GM18520 (cell line): ENCODE data around the gene HSP90AB1.
"Not testable (repeated sequence)": the region's sequence is repeated elsewhere in the genome, so short reads cannot be mapped to it uniquely, and the experiment has no call there.

Experiments
- ATAC-seq: cut with Tn5 transposase; IDR thresholded peaks from one replicate; pipeline ENCODE4 v1.9.1; 2021; ENCODE audit not compliant: unreplicated experiment

HSP90AB1 gene

GRCh38 chr6:44222486-44223318, 24.2 kb upstream of the HSP90AB1 start:
- ATAC-seq, result no peak

DNA sequence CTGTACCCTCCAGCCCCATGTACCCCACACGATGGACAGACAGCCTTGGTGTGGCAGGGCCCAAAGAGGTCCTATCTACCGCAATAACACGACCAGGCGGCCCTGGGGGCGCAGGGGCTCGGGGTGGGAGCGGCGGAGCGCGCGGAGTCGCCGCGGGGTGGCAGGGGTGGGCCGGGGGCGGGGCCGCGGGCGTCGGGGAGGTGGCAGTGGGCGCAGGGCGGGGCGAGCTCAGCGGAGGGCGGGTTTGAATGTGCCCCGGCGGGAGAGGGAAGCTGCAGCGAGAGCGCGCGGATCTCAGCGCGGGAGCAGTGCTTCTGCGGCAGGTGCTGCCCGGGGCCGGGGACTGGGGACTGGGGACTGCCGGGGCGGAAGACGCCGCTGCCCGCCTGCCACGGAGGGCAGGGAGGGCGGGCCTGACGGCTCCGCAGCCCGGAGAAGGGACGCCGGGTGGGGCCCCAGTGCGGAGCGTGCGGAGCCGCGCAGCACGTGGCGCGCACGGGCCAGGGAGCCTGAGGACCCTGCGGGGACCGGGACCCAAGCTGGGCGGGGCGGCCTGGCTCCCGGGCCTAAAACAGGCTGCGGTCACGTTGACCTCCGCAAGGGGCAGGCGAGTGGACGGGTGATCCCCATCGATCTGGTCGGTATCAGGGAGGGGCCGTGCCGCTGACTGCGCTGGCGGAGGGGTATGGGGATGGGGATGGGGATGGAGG, 23.4 kb upstream of the HSP90AB1 start, which contains the start of gene SLC29A1:
Gene SLC29A1 (plus strand): TSS at position 277 of the 710 bp plus-strand sequence. CDS start 3,719 bp downstream, outside the sequence.
- ATAC-seq, result no peak

DNA sequence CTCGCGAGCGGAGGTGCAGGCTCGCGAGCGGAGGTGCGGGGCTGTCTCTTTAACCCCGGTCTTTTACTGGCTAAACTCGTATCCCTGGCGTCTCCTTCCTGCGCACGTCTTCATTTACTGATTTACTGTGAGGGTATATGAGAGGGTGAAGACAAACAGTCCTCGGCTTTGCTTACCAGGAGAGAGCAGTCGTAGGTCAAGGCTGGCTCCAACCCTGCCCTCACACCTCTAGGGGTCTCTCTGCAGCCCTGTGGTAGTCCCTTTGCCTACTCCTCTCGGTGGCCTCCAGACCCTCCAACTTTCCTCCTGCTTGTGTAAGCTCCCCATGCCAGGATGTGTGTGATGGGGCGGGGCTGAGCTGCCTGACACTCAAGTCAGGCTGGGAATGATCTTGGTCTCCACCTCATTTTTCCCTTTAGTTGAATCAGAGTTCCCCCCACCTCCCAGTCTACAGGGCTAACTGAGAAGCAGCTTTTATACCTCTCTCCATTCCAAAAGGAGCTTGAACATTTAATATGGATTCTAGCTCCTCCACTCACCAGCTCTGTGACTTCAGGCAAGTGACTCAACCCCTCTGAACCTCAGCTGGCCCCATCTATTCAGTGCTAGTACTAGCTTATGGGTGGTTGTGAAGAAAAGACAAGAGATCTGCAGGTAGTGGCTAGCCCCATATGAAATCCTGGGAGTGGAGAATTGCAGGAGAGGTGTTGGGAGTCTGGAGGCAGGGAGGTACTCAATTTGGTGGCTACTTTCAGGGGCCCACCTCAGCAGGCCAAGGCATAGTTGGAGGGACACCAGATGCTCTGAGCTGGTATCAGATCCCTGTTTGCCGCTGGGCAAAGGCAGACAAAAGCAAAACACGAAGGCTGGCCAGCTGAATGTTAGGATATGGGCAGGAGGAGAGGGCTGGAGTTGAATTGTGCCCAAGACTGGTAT, 22.6 kb upstream of the HSP90AB1 start:
- ATAC-seq, result no peak

DNA sequence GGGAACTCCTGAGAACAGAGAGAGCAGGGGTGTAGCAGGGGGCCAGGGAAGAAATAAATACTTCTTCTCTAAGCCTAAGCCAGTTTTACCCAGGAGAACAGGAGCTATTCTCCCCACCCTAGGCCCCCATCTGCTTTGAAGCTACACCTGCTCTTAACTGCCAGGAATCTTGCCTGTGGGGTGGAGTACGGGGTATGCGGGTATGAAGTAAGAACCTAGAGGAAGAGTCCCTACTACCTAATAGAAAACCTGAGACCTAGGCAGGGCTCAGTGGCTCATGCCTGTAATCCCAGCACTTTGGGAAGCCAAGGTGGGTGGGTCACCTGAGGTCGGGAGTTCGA, 22.0 kb upstream of the HSP90AB1 start:
- ATAC-seq, result no peak

DNA sequence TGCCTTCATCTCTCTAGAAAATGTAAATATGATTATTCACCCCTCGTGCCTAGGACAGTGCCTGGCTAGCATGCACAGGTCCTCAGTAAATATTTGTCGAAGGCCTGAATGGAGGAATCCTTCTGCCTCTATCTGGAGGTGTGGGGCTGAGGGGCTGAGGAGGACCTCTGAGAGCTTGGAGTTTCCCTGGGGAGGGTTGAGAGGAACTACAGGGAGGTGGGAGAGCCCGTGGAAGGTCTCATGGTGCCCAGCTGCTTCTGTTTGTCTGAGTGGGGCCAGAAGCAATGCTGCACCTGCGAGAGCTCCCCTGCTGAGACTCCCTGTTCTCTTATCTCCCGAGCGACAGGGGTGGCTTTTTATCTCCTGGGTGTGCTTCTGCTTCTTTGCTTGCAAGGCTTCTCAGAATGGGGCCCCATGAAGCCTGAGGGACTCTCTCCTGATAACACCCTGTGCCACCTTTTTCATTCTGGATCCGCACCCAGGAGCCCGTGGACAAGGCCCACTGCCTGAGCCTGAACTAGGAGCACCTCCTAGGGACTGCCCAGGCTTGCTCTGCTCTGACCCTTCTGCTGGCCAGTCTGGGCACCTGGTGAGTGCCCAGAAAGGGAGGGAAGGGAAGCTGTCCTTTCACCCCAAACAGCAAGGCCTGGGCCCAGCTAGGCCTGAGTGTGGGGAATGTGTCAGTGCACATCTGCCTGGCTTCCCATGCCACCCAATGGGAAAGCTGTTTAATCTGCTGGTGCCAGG, 21.1 kb upstream of the HSP90AB1 start:
- no peak for ATAC-seq

DNA sequence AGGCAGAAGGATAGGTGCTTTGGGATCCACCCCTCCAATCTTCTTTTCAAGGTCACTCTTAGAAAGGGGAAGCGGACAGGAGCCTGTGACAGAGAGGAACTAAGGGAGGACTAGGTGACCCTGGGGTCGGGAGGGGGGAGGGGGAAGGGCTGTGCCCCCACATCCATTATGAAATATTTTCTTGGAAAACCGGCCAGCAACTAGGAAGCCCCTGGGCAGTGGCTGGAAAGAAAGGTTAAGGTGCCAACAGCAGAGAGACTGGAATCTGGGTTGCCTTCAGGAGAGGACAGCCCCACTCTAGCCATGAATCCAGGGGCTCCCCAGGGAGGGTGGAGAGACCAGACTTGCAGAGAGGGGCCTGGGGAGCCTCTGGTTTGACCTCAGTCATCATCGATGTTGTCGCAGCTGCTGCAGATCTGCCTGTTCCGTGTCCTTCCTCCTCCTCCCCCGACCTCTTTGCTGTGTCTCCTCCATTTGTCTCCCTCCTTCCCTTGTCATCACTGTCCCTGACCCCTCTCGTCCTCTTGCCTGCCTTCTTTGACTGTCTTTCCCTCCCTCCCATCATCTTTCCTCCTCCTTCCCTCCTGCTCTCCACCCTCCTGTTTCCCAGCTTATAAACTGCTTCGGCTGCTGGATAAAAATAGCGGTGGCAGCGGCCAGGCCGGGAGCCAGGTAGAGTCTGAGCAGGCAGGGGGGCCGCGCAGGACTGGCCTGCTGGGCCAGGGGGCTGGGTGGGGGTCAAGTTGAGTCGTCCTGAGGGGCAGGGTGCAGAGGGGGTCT, 20.3 kb upstream of the HSP90AB1 start:
- ATAC-seq, result no peak

DNA sequence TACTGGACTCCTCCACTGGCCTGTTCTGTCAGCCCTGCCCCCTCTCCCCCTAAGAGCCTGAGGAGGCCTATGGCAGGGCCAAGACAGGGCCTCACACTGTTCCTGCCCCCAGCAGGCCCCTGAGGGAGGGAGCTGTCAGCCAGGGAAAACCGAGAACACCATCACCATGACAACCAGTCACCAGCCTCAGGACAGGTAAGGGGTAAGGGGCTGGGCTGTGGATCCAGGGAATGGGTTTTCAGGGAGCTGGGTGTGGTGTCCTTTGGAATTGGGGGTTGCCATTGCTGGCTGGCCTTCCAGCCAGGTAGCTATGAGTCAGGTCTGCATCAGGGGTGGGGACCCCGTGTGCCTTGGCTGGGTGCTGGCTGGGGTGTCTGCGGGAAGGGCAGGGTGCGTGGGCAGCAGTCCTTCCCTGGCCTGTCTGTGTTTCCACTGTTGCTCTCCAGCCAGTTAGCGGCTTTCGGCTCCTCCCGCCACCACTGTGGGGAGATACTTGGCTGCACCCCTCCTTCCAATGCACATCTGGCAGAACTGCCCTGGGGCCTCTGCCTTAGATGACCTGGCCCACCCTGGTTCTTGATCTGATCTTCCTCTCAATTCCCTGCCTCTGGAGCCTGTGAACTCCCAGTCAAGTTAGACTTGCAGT, 19.6 kb upstream of the HSP90AB1 start:
- ATAC-seq, result no peak

DNA sequence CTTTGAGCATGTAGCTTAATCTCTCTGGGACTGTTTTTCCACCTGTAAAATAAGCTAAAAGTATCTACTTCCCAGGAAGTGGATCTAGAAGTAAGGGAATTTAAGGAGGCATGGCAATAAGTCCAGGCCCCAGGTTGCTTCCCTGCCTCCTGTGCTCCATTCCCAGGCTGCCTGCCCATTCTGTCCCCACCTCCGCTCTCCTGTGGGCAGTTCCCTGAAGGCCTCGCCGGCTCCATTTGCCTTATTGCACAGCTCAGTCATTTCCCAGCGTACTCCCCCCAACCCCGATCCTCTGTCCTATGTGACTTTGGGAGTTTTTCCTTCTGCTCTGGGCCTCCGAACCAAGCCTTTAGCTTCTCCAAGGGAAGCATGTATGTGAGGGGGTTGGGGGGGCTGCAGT, 18.9 kb upstream of the HSP90AB1 start:
- no peak for ATAC-seq

- ATAC-seq, result no peak
These were observed 18.5 kb upstream of the HSP90AB1 start for GRCh38 chr6:44228433-44228832.

- no peak for ATAC-seq
These were observed 18.1 kb upstream of the HSP90AB1 start for GRCh38 chr6:44228836-44229235.

GRCh38 chr6:44229376-44230033, 17.4 kb upstream of the HSP90AB1 start:
- ATAC-seq, result no peak

- no peak for ATAC-seq
These were observed 16.7 kb upstream of the HSP90AB1 start for GRCh38 chr6:44230034-44230675.

DNA sequence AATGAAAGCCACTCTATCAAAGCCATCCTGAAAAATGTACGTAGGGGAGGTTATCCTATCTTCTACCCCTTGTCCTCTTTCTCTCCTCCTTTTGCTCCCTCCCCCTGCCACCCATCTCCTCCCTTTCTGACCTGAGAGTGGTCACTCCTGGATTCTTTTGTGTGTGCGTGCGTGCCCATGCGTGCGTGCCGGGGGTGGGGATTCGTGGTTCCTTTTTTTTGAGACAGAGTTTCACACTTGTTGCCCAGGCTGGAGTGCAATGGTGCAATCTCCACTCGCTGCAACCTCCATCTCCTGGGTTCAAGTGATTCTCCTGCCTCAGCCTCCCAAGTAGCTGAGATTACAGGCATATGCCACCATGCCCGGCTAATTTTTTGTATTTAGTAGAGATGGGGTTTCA, 15.5 kb upstream of the HSP90AB1 start:
- not testable (repeated sequence) for ATAC-seq

DNA sequence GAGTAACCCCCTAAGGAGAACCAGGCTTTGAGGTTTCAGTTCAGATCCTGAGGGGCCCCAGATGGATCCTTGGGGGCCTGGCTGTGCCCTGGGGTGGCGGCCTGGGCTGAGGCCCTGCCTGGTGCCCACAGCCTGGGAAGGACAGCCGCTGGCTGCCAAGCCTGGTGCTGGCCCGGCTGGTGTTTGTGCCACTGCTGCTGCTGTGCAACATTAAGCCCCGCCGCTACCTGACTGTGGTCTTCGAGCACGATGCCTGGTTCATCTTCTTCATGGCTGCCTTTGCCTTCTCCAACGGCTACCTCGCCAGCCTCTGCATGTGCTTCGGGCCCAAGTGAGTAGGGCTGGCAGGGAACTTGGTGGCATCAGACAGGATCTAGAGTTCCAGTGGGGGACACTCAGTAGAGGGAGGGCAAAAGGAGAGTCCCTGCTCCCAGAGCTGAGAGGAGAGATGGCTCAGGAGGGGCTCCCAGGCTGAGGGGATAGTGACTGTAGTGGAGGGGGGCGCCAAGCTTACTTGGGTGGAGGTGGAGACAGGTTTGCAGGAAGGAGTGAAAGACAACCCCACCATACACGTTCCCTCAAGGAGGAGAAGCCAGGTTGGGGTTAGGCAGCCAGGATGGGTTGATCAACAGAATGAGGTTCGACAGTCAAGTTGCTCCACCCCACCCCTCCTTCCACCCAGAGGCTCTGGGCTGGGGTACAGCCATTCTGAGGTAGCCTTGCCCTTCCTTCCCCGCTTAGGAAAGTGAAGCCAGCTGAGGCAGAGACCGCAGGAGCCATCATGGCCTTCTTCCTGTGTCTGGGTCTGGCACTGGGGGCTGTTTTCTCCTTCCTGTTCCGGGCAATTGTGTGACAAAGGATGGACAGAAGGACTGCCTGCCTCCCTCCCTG, 14.0 kb upstream of the HSP90AB1 start:
- ATAC-seq, result no peak

DNA sequence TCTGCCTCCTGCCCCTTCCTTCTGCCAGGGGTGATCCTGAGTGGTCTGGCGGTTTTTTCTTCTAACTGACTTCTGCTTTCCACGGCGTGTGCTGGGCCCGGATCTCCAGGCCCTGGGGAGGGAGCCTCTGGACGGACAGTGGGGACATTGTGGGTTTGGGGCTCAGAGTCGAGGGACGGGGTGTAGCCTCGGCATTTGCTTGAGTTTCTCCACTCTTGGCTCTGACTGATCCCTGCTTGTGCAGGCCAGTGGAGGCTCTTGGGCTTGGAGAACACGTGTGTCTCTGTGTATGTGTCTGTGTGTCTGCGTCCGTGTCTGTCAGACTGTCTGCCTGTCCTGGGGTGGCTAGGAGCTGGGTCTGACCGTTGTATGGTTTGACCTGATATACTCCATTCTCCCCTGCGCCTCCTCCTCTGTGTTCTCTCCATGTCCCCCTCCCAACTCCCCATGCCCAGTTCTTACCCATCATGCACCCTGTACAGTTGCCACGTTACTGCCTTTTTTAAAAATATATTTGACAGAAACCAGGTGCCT, 13.3 kb upstream of the HSP90AB1 start:
- ATAC-seq, result no peak

GRCh38 chr6:44234101-44235025, 12.5 kb upstream of the HSP90AB1 start:
- ATAC-seq, result no peak
